ENCODE data around the gene TUBB. TPM values are rescaled to one million over a fixed set of nuclear protein-coding genes. Genes with fewer than 3 reads are reported as not detected.
"Not testable (repeated sequence)": the region's sequence is repeated elsewhere in the genome, so short reads cannot be mapped to it uniquely, and the experiment has no call there.

TUBB gene
- polyA plus RNA-seq, 3 donors = 1,054 to 1,337 (median 1,265) TPM

DNA sequence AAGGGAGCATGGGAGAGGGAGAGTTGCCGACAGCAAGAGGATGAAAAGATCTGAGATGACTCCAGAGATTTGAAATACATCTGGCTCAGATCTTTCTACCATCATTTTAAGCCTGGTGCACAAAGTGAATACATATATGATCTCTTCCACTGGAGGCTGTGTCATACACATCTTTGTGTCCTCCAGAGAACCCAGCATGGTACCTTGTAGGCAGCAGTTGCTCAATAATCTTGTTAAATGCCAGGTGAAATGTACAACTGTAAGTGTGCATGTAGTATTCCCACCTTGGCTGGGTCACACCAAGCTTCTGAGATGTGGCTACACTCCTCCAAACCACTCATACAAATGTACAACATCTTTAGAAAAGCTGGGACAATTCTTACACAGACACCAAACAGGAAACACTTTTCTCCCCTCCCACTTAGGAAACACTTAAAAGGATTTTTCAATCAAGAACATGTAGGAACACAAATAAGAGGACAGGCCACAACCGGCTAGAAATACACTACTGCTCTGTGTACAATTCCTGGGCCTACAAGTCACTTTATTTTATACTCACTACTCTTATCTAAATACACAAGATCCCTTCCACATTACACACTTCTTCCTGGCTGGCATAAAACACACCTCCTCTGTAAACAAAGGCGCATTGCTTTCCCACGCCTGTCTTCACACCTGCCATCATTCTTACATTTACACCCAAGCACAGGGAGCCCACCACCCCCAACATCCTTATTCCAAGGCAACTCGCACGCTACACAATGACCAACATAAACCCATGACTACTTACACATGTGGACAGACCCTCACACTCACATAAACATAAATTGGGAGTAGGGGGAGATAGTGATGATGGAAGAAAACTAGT lies 28.0 kb downstream of the TUBB start:
- DNase-seq (ENCODE audit: extremely low read depth in 1 of 11, low read depth in 9 of 11, low spot score in 4 of 11) = no peak

DNA sequence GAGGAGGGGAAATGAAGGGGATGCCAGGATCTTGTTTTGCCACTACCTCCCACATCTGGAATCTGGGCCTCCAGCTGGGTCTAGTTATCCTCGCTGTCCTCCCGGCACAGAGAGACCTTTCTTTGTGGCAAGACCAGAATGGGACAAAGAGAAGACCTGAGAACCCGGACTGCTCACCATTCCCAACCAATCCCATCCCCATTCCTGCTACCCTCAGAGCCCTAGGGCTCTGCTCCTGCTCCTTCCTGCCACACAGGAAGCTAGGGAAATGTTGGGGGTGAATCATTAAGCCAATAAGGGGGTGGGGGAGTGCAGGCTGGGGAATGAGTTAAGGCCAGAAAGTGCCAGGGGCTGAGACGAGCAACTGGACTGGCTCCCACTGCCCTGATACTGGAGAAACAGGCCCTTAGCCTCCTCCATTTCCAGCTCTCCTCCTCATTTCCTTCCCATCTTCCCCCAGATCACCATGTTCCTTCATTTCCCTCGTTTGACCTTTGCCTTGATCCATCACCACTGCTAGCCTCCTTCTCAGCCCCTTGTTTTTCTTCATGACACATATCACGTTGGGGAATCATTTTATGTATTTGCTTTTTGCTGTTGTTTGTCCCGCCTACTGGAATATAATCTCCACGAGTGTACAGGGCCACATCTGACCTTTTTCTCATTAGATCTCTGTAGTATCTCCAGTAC lies 28.8 kb downstream of the TUBB start:
- no peak for DNase-seq (ENCODE audit: extremely low read depth in 1 of 11, low read depth in 9 of 11, low spot score in 4 of 11)

GRCh38 chr6:30749554-30750378 lies 29.6 kb downstream of the TUBB start:
- no peak for DNase-seq (ENCODE audit: extremely low read depth in 1 of 11, low read depth in 9 of 11, low spot score in 4 of 11)

GRCh38 chr6:30750379-30750668 lies 30.2 kb downstream of the TUBB start:
- DNase-seq (ENCODE audit: extremely low read depth in 1 of 11, low read depth in 9 of 11, low spot score in 4 of 11) = no peak

DNA sequence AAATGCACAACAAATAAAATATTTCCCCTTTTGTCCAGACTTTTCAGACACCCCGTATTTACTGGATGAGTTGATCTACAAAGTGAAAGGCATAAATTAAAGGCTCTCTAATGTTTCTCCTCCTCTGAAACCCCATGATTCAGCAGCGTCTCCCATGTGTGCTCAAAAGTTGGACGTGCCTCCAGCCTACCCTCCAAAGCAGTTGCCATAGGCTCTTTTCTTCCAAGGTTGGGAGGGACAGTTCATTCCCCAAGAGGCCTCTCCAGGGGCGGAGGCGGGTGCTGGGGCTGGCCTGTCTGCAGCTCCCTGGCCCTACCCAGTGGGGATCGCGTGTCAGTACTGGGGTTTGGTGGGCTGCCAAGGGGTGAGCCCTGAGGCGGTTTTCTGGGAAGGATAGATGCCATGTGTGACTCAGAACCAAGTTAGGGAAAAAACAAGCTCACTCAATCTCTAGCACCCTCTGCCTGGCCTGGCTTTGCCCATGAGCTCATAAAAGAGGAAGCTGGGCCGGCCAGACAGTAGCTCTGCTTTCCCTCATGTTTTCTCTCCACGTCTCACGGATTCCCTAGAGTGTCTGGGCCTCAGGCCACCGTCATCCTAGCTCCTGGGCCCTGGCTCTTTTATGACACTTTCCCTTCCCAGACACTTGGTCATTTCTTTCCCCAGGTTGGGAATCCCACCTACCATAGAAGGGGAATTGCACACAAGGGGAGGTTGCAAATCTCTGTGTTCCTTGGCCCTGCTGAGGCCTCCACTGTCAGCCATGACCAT lies 32.2 kb downstream of the TUBB start:
- DNase-seq (ENCODE audit: extremely low read depth in 1 of 11, low read depth in 9 of 11, low spot score in 4 of 11) = no peak

DNA sequence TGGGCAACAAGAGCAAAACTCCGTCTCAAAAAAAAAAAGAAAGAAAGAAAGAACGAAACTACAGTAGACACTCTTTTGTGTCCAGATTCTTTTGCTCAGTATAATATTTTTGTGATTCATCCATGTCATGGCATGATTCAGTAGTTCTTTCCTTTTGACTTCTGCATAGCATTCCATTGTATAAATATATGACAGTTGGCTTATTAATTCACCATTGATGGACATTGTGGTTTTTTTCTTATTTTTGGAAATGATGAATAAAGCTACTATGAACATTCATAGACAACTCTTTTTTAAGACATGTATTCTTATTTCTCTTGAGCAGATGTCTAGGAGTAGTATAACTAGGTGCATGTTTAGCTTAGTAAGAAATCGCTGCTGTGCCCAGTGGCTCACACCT lies 34.5 kb downstream of the TUBB start:
- no peak for DNase-seq (ENCODE audit: extremely low read depth in 1 of 11, low read depth in 9 of 11, low spot score in 4 of 11)

DNA sequence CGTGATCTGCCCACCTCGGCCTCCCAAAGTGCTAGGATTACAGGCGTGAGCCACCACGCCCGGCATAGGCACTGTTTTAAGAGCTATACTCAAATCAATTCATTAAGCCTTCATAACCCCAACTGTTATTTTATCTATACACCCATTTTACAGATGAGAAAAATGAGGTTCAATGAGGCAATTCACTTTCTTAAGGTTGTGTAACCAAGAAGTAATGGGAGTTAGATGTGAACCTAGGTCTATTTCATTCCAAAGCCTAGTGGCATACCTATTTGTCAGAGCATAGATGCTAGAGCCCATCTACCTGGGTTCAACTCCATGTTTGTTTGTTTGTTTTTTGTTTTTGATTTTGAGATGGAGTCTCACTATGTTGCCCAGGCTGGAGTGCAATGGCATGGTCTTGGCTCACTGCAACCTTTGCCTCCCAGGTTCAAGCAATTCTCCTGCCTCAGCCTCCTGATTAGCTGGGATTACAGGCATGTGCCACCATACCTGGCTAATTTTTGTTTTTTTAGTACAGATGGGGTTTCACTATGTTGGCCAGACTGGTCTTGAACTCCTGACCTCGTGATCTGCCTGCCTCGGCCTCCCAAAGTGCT lies 36.4 kb downstream of the TUBB start:
- DNase-seq (ENCODE audit: extremely low read depth in 1 of 11, low read depth in 9 of 11, low spot score in 4 of 11) = not testable (repeated sequence)

DNA sequence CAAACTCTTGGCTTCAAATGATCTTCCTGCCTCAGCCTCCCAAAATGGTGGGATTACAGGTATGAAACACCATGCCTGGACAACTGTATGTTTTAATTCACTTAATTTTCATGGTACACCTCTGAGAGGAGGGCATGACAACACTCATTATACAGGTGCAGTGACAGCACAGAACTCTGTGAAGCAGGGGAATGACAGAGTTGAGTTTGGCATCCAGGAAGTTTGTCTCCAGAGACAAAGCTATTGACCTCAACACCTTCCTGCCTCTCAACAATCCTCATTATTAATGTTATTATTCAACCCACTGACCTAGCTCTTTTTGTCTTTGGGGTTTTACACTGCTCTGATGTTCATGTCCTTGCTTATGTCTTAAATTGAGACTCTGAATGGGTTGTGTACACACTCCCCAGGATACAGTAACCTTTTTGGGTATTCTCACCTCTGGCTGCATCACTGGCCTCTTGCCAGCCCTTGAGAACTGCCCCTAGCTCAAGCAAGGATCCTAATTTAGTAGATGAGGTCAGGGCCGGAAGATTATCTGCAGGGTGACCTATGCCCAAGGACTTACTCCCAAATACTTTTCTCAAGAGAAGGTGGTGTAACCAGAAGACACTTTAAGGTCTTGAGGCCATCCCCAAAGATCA lies 37.2 kb downstream of the TUBB start:
- DNase-seq (ENCODE audit: extremely low read depth in 1 of 11, low read depth in 9 of 11, low spot score in 4 of 11) = no peak

- DNase-seq (ENCODE audit: extremely low read depth in 1 of 11, low read depth in 9 of 11, low spot score in 4 of 11) = no peak
Observed at GRCh38 chr6:30759575-30760239, 39.6 kb downstream of the TUBB start.

DNA sequence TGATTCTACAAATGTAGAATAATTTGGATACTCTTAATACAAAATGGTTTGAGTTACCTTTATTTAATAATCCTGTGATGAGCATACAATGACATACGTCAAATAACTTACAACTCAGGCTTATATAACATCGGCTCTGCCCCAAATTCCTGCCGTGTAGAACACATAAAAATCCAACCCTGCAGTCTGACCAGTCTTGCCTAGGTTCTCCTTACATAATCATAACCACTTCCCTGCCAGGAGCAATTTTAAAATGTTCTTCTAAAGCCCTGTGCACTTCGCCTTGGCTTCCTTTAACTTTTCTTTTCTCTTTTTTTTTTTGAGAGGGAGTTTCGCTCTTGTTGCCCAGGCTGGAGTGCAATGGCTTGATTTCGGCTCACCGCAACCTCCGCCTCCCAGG lies 40.4 kb downstream of the TUBB start:
- DNase-seq (ENCODE audit: extremely low read depth in 1 of 11, low read depth in 9 of 11, low spot score in 4 of 11) = no peak

DNA sequence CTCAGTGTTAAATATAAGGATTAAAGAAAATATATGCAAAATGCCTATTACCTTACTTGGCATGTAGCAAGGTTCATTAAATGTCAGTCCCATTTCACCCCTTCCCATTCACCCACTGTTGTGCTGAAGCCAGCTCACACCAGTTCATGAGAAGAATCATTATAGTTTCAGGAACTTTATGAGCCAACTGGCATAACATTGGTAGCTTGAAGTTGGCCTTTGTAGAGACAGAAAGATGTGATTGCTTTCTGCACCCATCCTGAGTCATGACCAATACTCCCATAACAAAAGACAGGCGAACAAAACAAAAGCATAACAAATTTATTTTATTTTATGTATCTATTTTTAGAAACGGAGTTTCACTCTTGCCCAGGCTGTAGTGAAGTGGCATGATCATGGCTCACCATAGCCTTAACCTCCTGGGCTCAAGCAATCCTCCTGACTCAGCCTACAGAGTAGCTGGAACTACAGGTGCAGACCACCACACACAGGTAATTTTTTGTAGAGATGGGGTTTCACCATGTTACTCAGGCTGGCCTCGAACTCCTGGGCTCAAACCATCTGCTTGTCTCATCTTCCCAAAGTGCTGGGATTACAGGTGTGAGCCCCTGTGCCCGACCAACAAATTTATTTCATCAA lies 41.8 kb downstream of the TUBB start:
- no peak for DNase-seq (ENCODE audit: extremely low read depth in 1 of 11, low read depth in 9 of 11, low spot score in 4 of 11)

- no peak for DNase-seq (ENCODE audit: extremely low read depth in 1 of 11, low read depth in 9 of 11, low spot score in 4 of 11)
Observed at GRCh38 chr6:30763155-30763617, 43.0 kb downstream of the TUBB start.

DNA sequence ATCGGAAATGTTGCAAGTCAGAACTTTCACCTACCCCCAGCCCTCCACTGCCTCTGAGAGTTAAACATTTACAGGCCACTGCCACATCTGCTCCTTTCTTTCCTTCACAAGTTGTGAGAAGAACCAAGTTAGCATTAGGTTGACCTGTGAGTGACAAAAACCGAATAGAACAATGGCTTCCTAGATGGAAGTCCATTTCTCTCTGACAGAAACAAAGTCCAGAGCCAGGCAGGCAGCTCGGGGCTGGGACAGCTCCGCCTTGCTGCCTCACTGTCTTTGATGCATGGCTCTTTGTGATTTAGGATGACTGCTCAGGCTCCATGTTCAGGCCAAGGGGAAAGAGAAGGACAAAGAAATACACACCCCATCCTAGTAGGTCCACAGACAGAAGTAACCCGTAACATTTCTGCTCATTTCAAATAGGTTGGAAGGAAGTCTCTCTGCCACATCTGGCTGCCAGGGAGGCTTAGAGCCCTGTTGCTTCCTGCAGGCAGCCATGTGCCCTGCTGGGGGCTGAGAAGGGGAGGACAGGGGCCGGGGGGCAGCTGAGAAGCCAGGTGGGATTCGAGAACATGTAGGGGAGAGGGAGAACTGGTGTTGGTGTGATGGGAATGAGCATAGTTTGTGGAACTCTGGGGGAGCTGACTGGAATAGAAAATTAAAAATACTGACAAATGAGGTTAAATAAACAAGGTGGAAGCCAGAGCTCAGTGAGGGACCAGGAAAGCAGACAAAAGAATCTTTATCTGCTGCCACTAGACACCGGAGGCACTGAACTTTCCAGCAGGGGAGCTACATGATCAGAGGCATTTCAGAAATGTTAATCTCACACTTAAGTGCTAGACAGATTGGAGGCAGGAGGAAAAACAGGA lies 43.7 kb downstream of the TUBB start:
- no peak for DNase-seq (ENCODE audit: extremely low read depth in 1 of 11, low read depth in 9 of 11, low spot score in 4 of 11)

DNA sequence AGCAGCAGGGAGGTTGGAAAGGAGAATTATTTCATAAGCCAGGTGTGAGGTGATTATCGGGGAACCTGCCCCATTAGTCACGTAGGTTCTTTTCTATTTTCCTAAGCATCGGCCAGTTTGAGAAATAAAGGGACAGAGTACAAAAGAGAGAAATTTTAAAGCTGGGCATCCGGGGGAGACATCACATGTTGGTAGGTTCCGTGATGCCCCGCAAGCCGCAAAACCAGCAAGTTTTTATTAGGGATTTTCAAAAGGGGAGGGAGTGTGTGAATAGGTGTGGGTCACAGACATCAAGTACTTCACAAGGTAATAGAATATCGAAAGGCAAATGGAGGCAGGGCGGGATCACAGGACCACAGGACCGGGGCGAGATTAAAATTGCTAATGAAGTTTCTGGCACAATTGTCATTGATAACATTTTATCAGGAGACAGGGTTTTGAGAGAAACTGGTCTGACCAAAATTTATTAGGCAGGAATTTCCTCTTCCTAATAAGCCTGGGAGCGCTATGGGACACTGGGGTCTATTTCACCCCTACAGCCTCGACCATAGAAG lies 44.4 kb downstream of the TUBB start:
- not testable (repeated sequence) for DNase-seq (ENCODE audit: extremely low read depth in 1 of 11, low read depth in 9 of 11, low spot score in 4 of 11)

- not testable (repeated sequence) for DNase-seq (ENCODE audit: extremely low read depth in 1 of 11, low read depth in 9 of 11, low spot score in 4 of 11)
Observed at GRCh38 chr6:30765495-30765894, 45.3 kb downstream of the TUBB start.
